ENCODE measurements around the gene SLC17A3. TPM values are rescaled to one million over a fixed set of nuclear protein-coding genes. Genes with fewer than 3 reads are reported as not detected.

SLC17A3 gene
- total RNA-seq, 1 experiment from 2014 or later: not detected

DNA sequence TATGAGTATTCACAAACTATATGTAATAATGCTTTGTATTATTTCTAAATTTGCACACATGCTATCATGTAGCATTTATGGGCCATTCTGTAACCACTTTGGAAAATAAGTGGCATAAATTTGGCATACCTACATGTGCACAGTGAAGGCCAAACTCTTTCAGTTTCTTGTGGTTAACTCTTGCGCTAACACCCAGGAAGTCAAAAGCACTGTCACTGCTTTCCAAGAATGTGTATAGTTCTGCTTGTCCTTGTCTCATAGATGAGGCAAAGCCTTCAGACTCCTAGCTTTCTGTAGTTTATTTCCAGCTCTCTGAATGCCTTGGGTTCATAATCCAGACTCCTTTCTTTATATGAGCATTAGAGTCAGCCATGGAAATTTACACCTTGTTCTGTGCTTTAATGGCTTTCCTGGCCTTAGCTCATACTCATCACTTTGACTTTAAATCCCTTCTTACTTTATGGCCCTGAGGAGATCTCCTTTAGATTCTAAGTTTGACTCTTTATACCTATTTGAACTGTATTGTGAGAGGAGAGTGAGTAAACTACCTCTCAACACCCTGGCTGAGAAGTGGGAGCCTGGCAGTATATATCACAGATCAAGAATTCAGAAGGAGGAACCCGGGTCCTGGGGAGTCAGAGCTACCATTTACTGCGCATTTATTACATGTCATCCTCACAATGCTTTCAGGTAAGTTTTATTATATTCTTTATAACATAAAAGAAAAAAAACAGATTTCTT is 949 bp upstream of the SLC17A3 start:
- no peaks in the 10 kb centered on the region for H3K4me1 ChIP-seq (ENCODE audit: insufficient read depth, low read length)
- H3K4me3 ChIP-seq (ENCODE audit: low read length): no peak overlapping the region
- H3K27me3 ChIP-seq (ENCODE audit: low read length): peaks cover 62% of the 10 kb centered on the region
- no TSS peak for BruUV-seq (replicated peaks)
- ChIA-PET POLR2A (ENCODE audit: unreplicated experiment) (no interaction called here), CTCF (no interaction called here)
- no peak overlapping the region for H2AFZ ChIP-seq (ENCODE audit: low read length)
- no peak overlapping the region for H3K27ac ChIP-seq (ENCODE audit: low read length)
- no peak overlapping the region for H3K4me2 ChIP-seq (ENCODE audit: low read length)
- no peaks in the 10 kb centered on the region for H3F3A ChIP-seq (ENCODE audit: low read length, unreplicated experiment)
- TF ChIP-seq, protein P1, sequence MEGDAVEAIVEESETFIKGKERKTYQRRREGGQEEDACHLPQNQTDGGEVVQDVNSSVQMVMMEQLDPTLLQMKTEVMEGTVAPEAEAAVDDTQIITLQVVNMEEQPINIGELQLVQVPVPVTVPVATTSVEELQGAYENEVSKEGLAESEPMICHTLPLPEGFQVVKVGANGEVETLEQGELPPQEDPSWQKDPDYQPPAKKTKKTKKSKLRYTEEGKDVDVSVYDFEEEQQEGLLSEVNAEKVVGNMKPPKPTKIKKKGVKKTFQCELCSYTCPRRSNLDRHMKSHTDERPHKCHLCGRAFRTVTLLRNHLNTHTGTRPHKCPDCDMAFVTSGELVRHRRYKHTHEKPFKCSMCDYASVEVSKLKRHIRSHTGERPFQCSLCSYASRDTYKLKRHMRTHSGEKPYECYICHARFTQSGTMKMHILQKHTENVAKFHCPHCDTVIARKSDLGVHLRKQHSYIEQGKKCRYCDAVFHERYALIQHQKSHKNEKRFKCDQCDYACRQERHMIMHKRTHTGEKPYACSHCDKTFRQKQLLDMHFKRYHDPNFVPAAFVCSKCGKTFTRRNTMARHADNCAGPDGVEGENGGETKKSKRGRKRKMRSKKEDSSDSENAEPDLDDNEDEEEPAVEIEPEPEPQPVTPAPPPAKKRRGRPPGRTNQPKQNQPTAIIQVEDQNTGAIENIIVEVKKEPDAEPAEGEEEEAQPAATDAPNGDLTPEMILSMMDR (conservative IDR thresholded peaks at IDR 0.05; ENCODE audit: low read depth, low read length): no peak
- no peak for TF ChIP-seq EZH2 (IDR thresholded peaks at IDR 0.05; ENCODE audit: low read length, unreplicated experiment)
- TF ChIP-seq EZH2phosphoT487 (IDR thresholded peaks at IDR 0.05; ENCODE audit: borderline replicate concordance, low read length): no peak
- H3K9me2 ChIP-seq (replicated peaks; ENCODE audit: low read length): no peaks in the 10 kb centered on the region
- intact Hi-C loops (cut with micrococcal nuclease): no loop called here
- ATAC-seq (no peak), DNase-seq (no peak)
- H4K20me1 ChIP-seq (ENCODE audit: low read length): no peaks in the 10 kb centered on the region
- no peaks in the 10 kb centered on the region for H3K36me3 ChIP-seq (ENCODE audit: low read depth, low read length)
- no peaks in the 10 kb centered on the region for H3K79me2 ChIP-seq (ENCODE audit: low read length)
- no peak overlapping the region for H3K9ac ChIP-seq (ENCODE audit: low read length)
- H3K9me3 ChIP-seq (ENCODE audit: low read length): no peaks in the 10 kb centered on the region

DNA sequence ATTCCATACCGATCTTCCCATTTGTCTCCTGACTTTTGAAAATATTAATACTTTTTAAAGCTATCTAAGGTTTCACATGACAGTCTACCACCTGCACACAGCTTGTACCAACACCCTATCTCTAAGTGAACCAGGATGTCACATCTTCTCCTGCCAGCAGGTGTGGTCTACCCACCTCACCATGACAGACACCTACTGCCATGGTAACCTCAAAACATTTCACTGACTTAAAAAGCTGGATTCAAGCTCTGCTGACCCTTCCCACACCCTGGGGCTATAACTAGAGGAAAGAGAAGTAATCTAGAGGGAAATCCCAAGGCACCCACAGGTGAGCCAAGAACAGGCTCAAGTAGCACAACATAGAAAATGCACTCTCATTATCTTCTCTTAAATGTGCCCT is 1.2 kb downstream of the SLC17A3 start:
- DNase-seq: no peak
- H3K27ac ChIP-seq (ENCODE audit: low read length): no peak overlapping the region
- H4K20me1 ChIP-seq (ENCODE audit: low read length): no peaks in the 10 kb centered on the region
- H3K36me3 ChIP-seq (ENCODE audit: low read depth, low read length): no peaks in the 10 kb centered on the region
- no peaks in the 10 kb centered on the region for H3K9me2 ChIP-seq (replicated peaks; ENCODE audit: low read length)
- no peak for TF ChIP-seq EZH2phosphoT487 (IDR thresholded peaks at IDR 0.05; ENCODE audit: borderline replicate concordance, low read length)
- TF ChIP-seq EZH2 (IDR thresholded peaks at IDR 0.05; ENCODE audit: low read length, unreplicated experiment): no peak
- no peaks in the 10 kb centered on the region for H3K4me1 ChIP-seq (ENCODE audit: insufficient read depth, low read length)
- H3K27me3 ChIP-seq (ENCODE audit: low read length): peaks cover 50% of the 10 kb centered on the region
- no TSS peak for BruUV-seq (replicated peaks)
- POLR2A ChIA-PET (ENCODE audit: unreplicated experiment): no interaction called here
- intact Hi-C loops (cut with micrococcal nuclease): no loop called here
- no peak overlapping the region for H3K4me2 ChIP-seq (ENCODE audit: low read length)
- no peaks in the 10 kb centered on the region for H3F3A ChIP-seq (ENCODE audit: low read length, unreplicated experiment)
- H3K79me2 ChIP-seq (ENCODE audit: low read length): no peaks in the 10 kb centered on the region
- no peak overlapping the region for H3K4me3 ChIP-seq (ENCODE audit: low read length)
- no peak for ATAC-seq
- no peak overlapping the region for H2AFZ ChIP-seq (ENCODE audit: low read length)
- CTCF ChIA-PET: no interaction called here
- H3K9ac ChIP-seq (ENCODE audit: low read length): no peak overlapping the region
- no peaks in the 10 kb centered on the region for H3K9me3 ChIP-seq (ENCODE audit: low read length)

DNA sequence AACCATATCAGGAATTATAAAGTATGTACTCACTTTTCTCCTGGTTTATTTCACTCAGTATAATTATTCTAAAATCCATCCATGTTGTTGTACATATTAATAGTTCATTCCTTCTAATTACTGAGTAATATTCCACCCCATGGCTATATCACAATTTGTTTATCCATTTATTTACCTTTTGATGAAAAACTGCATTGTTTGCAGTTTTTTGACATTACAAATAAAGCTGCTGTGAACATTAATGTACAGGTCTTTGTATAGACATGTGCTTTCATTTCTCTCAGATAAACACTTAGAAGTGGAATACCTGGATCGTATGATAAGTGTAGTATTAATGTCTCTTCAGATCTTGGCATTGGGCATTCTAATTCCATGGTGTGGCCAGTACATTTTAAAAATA is 4.2 kb downstream of the SLC17A3 start:
- Histone ChIP-seq H3K27me3 (ENCODE audit: low read length) (peaks cover 36% of the 10 kb centered on the region), H3K27ac (ENCODE audit: low read length) (no peak overlapping the region), H3K9me3 (ENCODE audit: low read length) (no peaks in the 10 kb centered on the region), H3K36me3 (ENCODE audit: low read depth, low read length) (no peaks in the 10 kb centered on the region), H3K9ac (ENCODE audit: low read length) (no peak overlapping the region), H3K4me1 (ENCODE audit: insufficient read depth, low read length) (no peaks in the 10 kb centered on the region), H3K9me2 (replicated peaks; ENCODE audit: low read length) (no peaks in the 10 kb centered on the region), H3F3A (ENCODE audit: low read length, unreplicated experiment) (no peaks in the 10 kb centered on the region), H3K4me3 (ENCODE audit: low read length) (no peak overlapping the region), H2AFZ (ENCODE audit: low read length) (no peak overlapping the region), H3K4me2 (ENCODE audit: low read length) (no peak overlapping the region), H3K79me2 (ENCODE audit: low read length) (no peaks in the 10 kb centered on the region), H4K20me1 (ENCODE audit: low read length) (no peaks in the 10 kb centered on the region)
- intact Hi-C loops (cut with micrococcal nuclease): no loop called here
- BruUV-seq (replicated peaks): no TSS peak
- ATAC-seq (no peak), DNase-seq (no peak)
- POLR2A ChIA-PET (ENCODE audit: unreplicated experiment): no interaction called here
- TF ChIP-seq, protein P1 (conservative IDR thresholded peaks at IDR 0.05; ENCODE audit: low read depth, low read length): no peak
- TF ChIP-seq EZH2 (IDR thresholded peaks at IDR 0.05; ENCODE audit: low read length, unreplicated experiment) (no peak), EZH2phosphoT487 (IDR thresholded peaks at IDR 0.05; ENCODE audit: borderline replicate concordance, low read length) (no peak)
- CTCF ChIA-PET: no interaction called here

Measured in PC-3 (cell line).